Spleen (tissue), 13 donors: ENCODE data around the gene CNFN. TPM values are rescaled to one million over a fixed set of nuclear protein-coding genes. Genes with fewer than 3 reads are reported as not detected.

Source experiments
- DNase-seq: peaks from one replicate; pipeline ENCODE4 v3.0.0-alpha.2; 2020
- H3K27ac ChIP-seq, 8 donors: fragments of 200-600 bp; sonication (generic) in 7 of 8; 1 replicate in 4 of 8; 2 replicates in 4 of 8; pipeline versions ENCODE4 v1.5.0 to v1.8.0; 2016 to 2021; ENCODE audit warnings: inconsistent platforms in 4 of 8, mild to moderate bottlenecking in 4 of 8, moderate library complexity in 1 of 8
- H3K27me3 ChIP-seq, 7 donors: fragments of 200-600 bp; sonication (generic) in 6 of 7; replicated peaks in 1 of 7; 1 replicate in 4 of 7; 2 replicates in 3 of 7; pipeline versions ENCODE4 v1.5.0 to v1.8.0; 2016 to 2021; ENCODE audit warnings: inconsistent platforms in 3 of 7, mild to moderate bottlenecking in 1 of 7
- H3K36me3 ChIP-seq, 6 donors: fragments of 200-600 bp; sonication (generic) in 5 of 6; 1 replicate in 4 of 6; 2 replicates in 2 of 6; pipeline versions ENCODE4 v1.5.0 to v1.8.0; 2016 to 2021; ENCODE audit warnings: inconsistent platforms in 2 of 6
- H3K4me1 ChIP-seq, 6 donors: fragments of 200-600 bp; sonication (generic) in 5 of 6; 1 replicate in 3 of 6; 2 replicates in 3 of 6; pipeline versions ENCODE4 v1.5.0 to v1.8.0; 2016 to 2021; ENCODE audit warnings: inconsistent platforms in 3 of 6
- H3K4me3 ChIP-seq, 8 donors: fragments of 200-600 bp; sonication (generic) in 7 of 8; 1 replicate in 4 of 8; 2 replicates in 4 of 8; pipeline versions ENCODE4 v1.5.0 to v1.8.0; 2016 to 2021; ENCODE audit warnings: inconsistent platforms in 4 of 8, mild to moderate bottlenecking in 4 of 8, moderate library complexity in 2 of 8
- H3K9me3 ChIP-seq, 8 donors: fragments of 200-600 bp; sonication (generic) in 7 of 8; 1 replicate in 4 of 8; 2 replicates in 4 of 8; pipeline versions ENCODE4 v1.5.0 to v1.8.0; 2016 to 2021; ENCODE audit warnings: inconsistent platforms in 4 of 8
- POLR2A ChIP-seq, 3 donors: fragments of 450-650 bp; IDR thresholded peaks; one replicate each; pipeline ENCODE4 v1.5.1; 2017; ENCODE audit warnings: antibody characterized with exemption in 3 of 3, mild to moderate bottlenecking in 1 of 3
- POLR2AphosphoS5 ChIP-seq, 3 donors: sonication (generic); formaldehyde crosslinking; IDR thresholded peaks; one replicate each; pipeline ENCODE4 v1.5.1; 2017; ENCODE audit warnings: antibody characterized with exemption in 3 of 3
- WGBS, 5 donors: extraction: QIAGEN DNeasy Blood & Tissue Kit in 3 of 5; methylation state at CpG; one replicate each; pipeline versions ENCODE4 v1.1.5 to v1.1.7; 2013 to 2018; 5-methylcytosine and 5-hydroxymethylcytosine counted together
- intact Hi-C: fragments of 100-400 bp; cut with DNase I; formaldehyde crosslinking; loops from one replicate; pipeline ENCODE4 v1.15.0; 2023; ENCODE audit warnings: low total_unique reads
- long read RNA-seq, 2 donors: transcript quantifications; one replicate each; lab custom pipeline, GENCODE V29; 2026
- polyA plus RNA-seq, 3 donors: library from polyadenylated mRNA; stranded (reverse); fragments of 200-250 nt; gene quantifications; one replicate each; pipeline ENCODE4 v1.2.1, GENCODE V29; 2013
- total RNA-seq, 7 donors: library from RNA; depleted of rRNA in 3 of 7; stranded (reverse); fragments of >200 nt in 3 of 7; fragmentation: NEBNext Ultra II Directional in 4 of 7; extraction: Animal tissue kit (Norgen Biotek cat#: 25700) in 4 of 7; gene quantifications; one replicate each; pipeline versions ENCODE4 v1.1.0 to v1.2.1, GENCODE V29; 2016 to 2021
- TF ChIP-seq, protein P1 (sequence below), 11 experiments: fragments of 200-600 bp in 7 of 11; fragments of 450-650 bp in 4 of 11; sonication (generic) in 4 of 11; IDR thresholded peaks in 8 of 11; conservative IDR thresholded peaks in 3 of 11; 1 replicate in 7 of 11; 2 replicates in 4 of 11; pipeline versions ENCODE4 v1.4.0 to v1.8.0; 2016 to 2021; ENCODE audit warnings: antibody characterized with exemption in 11 of 11, inconsistent platforms in 4 of 11, mild to moderate bottlenecking in 1 of 11
- donor health status: healthy with polysubstance abuse.
- donor health status: DM: no; HTN: no; CAD: no; lungs with moderate emphysema.
- donor health status: DM: no; HTN: no; CAD: no.
- donor health status: Bipolar disorder and iron deficiency.
- donor health status: healthy.
- donor health status: DM: no; HTN: no; CAD: no.
- donor health status: DM: yes; HTN: yes; CAD: no.

The CNFN gene, protein sequence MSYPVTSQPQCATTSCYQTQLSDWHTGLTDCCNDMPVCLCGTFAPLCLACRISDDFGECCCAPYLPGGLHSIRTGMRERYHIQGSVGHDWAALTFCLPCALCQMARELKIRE
- total RNA-seq (1 to 10 TPM in 4 of 7 donors, under 1 TPM in 1, not detected in 2; 0.80 to 2.8 (median 2.5) TPM), polyA plus RNA-seq (10 to 100 TPM; 13.1 to 16.8 (median 15.7) TPM)
- long read RNA-seq, donor 1 = 0 reads
- long read RNA-seq, donor 2 = 0 reads

DNA sequence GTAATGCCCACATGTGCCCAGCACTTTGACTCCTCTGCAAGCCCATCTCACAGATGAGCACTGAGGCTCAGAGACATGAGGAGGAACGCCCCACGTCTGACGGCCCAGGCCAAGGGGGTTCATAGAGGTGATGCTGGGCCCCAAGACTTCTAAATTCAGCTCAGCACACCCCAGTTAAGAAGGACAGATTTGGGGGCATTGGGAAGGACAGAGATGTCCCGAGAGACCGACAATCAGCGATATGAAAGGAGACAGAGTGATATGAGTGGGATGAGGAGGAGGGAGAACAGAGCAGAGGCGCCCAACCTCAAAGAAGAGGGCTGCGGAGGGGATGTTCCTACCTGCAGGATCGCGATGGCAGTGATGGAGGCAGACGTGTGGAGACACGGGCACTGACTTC, at the start of gene CNFN:
Gene CNFN (minus strand): TSS at position 399 of the 400 bp plus-strand sequence. CDS start 1,260 bp downstream, outside the sequence.
- TF ChIP-seq, protein P1, sequence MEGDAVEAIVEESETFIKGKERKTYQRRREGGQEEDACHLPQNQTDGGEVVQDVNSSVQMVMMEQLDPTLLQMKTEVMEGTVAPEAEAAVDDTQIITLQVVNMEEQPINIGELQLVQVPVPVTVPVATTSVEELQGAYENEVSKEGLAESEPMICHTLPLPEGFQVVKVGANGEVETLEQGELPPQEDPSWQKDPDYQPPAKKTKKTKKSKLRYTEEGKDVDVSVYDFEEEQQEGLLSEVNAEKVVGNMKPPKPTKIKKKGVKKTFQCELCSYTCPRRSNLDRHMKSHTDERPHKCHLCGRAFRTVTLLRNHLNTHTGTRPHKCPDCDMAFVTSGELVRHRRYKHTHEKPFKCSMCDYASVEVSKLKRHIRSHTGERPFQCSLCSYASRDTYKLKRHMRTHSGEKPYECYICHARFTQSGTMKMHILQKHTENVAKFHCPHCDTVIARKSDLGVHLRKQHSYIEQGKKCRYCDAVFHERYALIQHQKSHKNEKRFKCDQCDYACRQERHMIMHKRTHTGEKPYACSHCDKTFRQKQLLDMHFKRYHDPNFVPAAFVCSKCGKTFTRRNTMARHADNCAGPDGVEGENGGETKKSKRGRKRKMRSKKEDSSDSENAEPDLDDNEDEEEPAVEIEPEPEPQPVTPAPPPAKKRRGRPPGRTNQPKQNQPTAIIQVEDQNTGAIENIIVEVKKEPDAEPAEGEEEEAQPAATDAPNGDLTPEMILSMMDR (IDR thresholded peaks at IDR 0.05 in 8 of 11, conservative IDR thresholded peaks at IDR 0.05 in 3 of 11) = no peak
- no peak for TF ChIP-seq POLR2AphosphoS5 (IDR thresholded peaks at IDR 0.05)
- no peak for TF ChIP-seq POLR2A (IDR thresholded peaks at IDR 0.05)
- Histone ChIP-seq H3K36me3 (no peaks in the 10 kb centered on the region), H3K27ac (no peak within 1 kb of the TSS), H3K4me1 (peaks cover 4 to 15% (median 12%) of the 10 kb centered on the region in 6 donors), H3K27me3 (peaks cover 0 to 64% (median 17%) of the 10 kb centered on the region in 7 donors), H3K9me3 (no peaks in the 10 kb centered on the region), H3K4me3 (no peak within 1 kb of the TSS)
- intact Hi-C loops = no loop called here
- DNase-seq = no peak
- 54 to 72% (median 62%) methylated on average over 11 to 12 of the region's 12 CpGs for WGBS, 5 donors

DNA sequence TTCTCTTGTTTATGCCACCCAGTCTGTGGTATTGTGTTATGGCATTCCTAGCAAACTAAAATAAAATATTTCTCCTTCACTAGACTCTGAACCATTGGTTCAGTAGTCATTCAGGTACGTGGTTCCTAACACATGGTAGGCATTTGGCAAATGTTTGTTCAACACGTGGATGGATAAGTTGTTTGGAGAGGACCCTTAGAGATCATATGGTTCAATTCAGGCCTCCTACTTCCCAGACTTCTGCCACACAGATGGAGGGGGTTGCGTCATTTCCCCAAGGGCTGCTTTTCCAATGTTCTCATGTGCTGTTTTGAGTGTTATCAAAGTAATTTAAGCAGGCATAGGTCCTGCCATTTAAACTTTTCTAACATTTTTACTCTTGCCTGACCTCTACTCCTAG, 45.9 kb upstream of the CNFN start:
- Histone ChIP-seq H3K9me3 (no peaks in the 10 kb centered on the region), H3K4me1 (peaks cover 7 to 36% (median 25%) of the 10 kb centered on the region in 6 donors), H3K4me3 (no peak overlapping the region), H3K27me3 (no peaks in the 10 kb centered on the region), H3K27ac (no peak overlapping the region), H3K36me3 (no peaks in the 10 kb centered on the region)
- intact Hi-C loops = no loop called here
- 70 to 91% (median 76%) methylated on average over 3 of the region's 3 CpGs for WGBS, 5 donors
- no peak for DNase-seq
- no peak for TF ChIP-seq POLR2A (IDR thresholded peaks at IDR 0.05)
- TF ChIP-seq POLR2AphosphoS5 (IDR thresholded peaks at IDR 0.05) = no peak
- TF ChIP-seq, protein P1 (IDR thresholded peaks at IDR 0.05 in 8 of 11, conservative IDR thresholded peaks at IDR 0.05 in 3 of 11) = no peak

DNA sequence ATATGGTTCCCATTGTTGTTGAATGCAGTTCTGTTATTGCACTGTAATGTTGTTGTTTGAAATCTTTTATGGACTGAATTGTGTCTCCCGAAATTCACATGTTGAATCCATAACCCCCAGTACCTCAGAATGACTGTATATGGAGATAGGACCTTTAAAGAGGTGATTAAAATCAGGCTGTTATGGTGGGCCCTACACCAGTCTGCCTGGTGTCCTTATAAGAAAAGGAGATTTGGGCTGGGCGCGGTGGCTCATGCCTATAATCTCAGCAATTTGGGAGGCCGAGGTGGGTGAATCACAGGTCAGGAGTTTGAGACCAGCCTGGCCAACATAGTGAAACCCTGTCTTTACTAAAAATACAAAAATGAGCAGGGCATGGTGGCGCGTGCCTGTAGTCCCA, 45.2 kb upstream of the CNFN start:
- no peak overlapping the region for H3K27ac ChIP-seq

More for the DNA sequence above, 45.2 kb upstream of the CNFN start:
- no peak overlapping the region for H3K4me3 ChIP-seq
- H3K4me1 ChIP-seq = peaks cover 3 to 29% (median 18%) of the 10 kb centered on the region in 6 donors
- H3K9me3 ChIP-seq = no peaks in the 10 kb centered on the region
- no peak for DNase-seq
- H3K36me3 ChIP-seq = no peaks in the 10 kb centered on the region
- intact Hi-C loops = no loop called here
- TF ChIP-seq, protein P1 (IDR thresholded peaks at IDR 0.05 in 8 of 11, conservative IDR thresholded peaks at IDR 0.05 in 3 of 11) = no peak
- TF ChIP-seq POLR2AphosphoS5 (IDR thresholded peaks at IDR 0.05) = no peak
- no peak for TF ChIP-seq POLR2A (IDR thresholded peaks at IDR 0.05)
- 94 to 98% (median 98%) methylated on average over 6 of the region's 6 CpGs for WGBS, 5 donors
- H3K27me3 ChIP-seq = no peaks in the 10 kb centered on the region
